COR-L47 (cell line): ENCODE measurements around the gene ATP5F1C.
"Not testable (repeated sequence)": the region's sequence is repeated elsewhere in the genome, so short reads cannot be mapped to it uniquely, and the experiment has no call there.

Source experiments
- DNase-seq: peaks from one replicate; lab custom pipeline; 2025; lab: John Stamatoyannopoulos, UW

Gene ATP5F1C

GRCh38 chr10:7794251-7795026 is 6.5 kb downstream of the ATP5F1C start:
- no peak for DNase-seq

- no peak for DNase-seq
Observed at GRCh38 chr10:7795605-7796004, 7.6 kb downstream of the ATP5F1C start.

- no peak for DNase-seq
Observed at GRCh38 chr10:7797582-7797981, 9.6 kb downstream of the ATP5F1C start.

GRCh38 chr10:7802606-7803005 is 14.6 kb downstream of the ATP5F1C start:
- no peak for DNase-seq

- no peak for DNase-seq
Observed at GRCh38 chr10:7804216-7804615, 16.2 kb downstream of the ATP5F1C start.

GRCh38 chr10:7804741-7805140 is 16.8 kb downstream of the ATP5F1C start:
- DNase-seq: no peak

GRCh38 chr10:7808686-7809267 is 20.8 kb downstream of the ATP5F1C start:
- DNase-seq: no peak

GRCh38 chr10:7810443-7810842 is 22.5 kb downstream of the ATP5F1C start:
- DNase-seq: no peak

GRCh38 chr10:7811000-7811399 is 23.0 kb downstream of the ATP5F1C start:
- no peak for DNase-seq

GRCh38 chr10:7811743-7812142 is 23.8 kb downstream of the ATP5F1C start:
- not testable (repeated sequence) for DNase-seq

- DNase-seq: no peak
Observed at GRCh38 chr10:7813481-7813880, 25.5 kb downstream of the ATP5F1C start.

- DNase-seq: no peak
Observed at GRCh38 chr10:7817576-7817975, 29.6 kb downstream of the ATP5F1C start.

- DNase-seq: no peak
Observed at GRCh38 chr10:7817984-7818294, 30.0 kb downstream of the ATP5F1C start.

GRCh38 chr10:7818295-7819120 is 30.5 kb downstream of the ATP5F1C start, which contains the start of gene TAF3:
TAF3 (plus strand) TSS chr10:7818505; CDS start chr10:7818710, 205 bp downstream.
- peak; percentile 81 for DNase-seq

- DNase-seq: no peak
Observed at GRCh38 chr10:7819121-7819460, 31.1 kb downstream of the ATP5F1C start.

- DNase-seq: no peak
Observed at GRCh38 chr10:7824251-7824650, 36.3 kb downstream of the ATP5F1C start.

GRCh38 chr10:7826971-7827370 is 39.0 kb downstream of the ATP5F1C start:
- no peak for DNase-seq

- no peak for DNase-seq
Observed at GRCh38 chr10:7829289-7829834, 41.4 kb downstream of the ATP5F1C start.

- DNase-seq: no peak
Observed at GRCh38 chr10:7832060-7832459, 44.1 kb downstream of the ATP5F1C start.

- DNase-seq: no peak
Observed at GRCh38 chr10:7833210-7833609, 45.2 kb downstream of the ATP5F1C start.

- DNase-seq: no peak
Observed at GRCh38 chr10:7834262-7834661, 46.3 kb downstream of the ATP5F1C start.

- DNase-seq: no peak
Observed at GRCh38 chr10:7836571-7836970, 48.6 kb downstream of the ATP5F1C start.

- DNase-seq: no peak
Observed at GRCh38 chr10:7846591-7846990, 58.6 kb downstream of the ATP5F1C start.
